Measurements from ENCODE around the gene CATSPERZ. TPM values are rescaled to one million over a fixed set of nuclear protein-coding genes. Genes with fewer than 3 reads are reported as not detected.

The CATSPERZ gene, protein sequence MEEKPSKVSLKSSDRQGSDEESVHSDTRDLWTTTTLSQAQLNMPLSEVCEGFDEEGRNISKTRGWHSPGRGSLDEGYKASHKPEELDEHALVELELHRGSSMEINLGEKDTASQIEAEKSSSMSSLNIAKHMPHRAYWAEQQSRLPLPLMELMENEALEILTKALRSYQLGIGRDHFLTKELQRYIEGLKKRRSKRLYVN
- not detected for total RNA-seq

DNA sequence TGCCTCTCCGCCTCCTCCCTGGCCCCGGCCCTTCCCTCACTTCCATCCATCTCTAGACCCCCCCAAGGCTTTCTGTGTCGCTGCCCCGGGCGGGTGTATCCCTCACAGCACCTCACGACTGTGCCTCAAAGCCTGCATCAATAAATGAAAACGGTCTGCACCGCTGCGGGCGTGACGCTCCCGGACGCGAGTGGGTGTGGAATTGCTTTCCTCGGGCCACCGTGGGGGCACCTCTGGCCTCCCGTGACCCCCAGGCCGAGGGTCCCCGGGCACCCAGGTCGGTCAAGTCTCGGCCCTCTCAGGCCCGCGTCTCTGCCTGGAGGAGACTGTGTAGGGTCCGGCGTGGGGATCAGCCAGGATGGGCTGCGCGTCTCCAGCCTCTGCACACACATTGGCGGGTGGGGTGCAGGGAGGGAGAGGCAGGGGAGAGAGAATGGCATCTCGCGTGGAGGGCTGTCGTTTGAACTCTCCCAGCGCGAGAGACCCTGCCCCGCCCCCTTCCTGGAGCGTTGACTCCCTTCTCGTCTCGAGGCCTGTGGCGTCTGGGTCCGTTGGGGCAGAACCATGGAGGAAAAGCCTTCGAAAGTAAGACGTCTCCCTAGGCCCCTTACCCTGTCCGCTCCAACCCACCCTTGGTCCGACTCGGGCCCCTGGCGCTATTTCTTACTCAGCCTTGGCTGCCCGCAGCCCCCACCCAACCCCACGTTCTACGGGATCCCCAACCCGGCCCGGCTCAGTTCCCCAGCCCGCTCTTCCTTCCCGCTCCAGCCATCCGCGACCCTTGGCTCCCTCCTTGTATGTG lies at the start of gene CATSPERZ:
Gene CATSPERZ, plus strand, starts transcription at position 512 of the 802 bp plus-strand sequence. Its CDS starts 53 bp downstream, at position 565.
- ChIA-PET CTCF (interaction anchor here (0.7 to 5.8 kb wide), 17 partner anchors 9 to 105 kb away, joined by 3 to 92 read pairs (median 5); partner anchors contain the start of genes BAD, DNAJC4, FERMT3 and GPR137), POLR2A (no interaction called here)
- DNase-seq = peak; percentile 20
- Mint-ChIP-seq H3K9me3 (no peaks in the 10 kb centered on the region), H3K4me1 (peaks cover 36% of the 10 kb centered on the region), H3K4me3 (peak within 1 kb of the TSS; percentile 53), H3K27me3 (peaks cover 59% of the 10 kb centered on the region), H3K36me3 (ENCODE audit: low read depth) (no peaks in the 10 kb centered on the region), H3K27ac (peak within 1 kb of the TSS; percentile 46)

DNA sequence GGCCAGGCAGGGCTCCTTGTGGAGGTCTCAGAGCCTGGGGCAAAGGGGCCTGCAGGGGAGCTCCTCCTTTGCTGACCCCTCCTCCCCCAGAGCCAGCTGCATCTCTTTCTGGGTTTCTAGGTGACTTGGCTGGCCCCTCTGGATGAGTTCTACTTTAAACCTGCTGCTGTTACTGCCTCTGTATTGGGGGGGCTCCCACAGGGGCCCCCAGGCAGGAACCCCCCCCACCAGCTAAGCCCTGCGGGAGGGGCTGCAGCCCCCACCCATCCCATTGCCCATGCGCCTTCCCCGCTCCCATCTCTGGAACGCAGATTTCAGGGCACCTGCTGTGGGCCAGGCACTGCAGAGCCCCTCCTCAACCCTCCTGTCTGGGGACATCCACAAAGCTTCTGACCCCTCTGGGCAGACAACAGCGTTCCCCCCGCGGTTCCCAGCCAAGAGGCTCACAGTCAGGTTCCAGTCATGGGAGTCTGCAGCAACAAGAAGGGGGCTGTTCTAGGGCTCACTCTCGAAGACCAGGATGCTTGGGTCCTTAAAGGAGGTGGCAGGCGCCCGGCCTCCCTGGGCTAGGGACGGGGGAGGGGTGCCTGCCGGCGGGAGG lies 49.6 kb upstream of the CATSPERZ start:
- ChIA-PET POLR2A (interaction anchor here (0.6 kb wide), 1 partner anchor 35 kb away, joined by 3 read pairs; the partner anchor contains the start of gene GPR137), CTCF (interaction anchor here (0.6 to 11.3 kb wide), 19 partner anchors 7 to 389 kb away, joined by 3 to 162 read pairs (median 6); partner anchors contain the start of genes BAD, CATSPERZ and FKBP2)
- Mint-ChIP-seq H3K27ac (no peak overlapping the region), H3K4me1 (peaks cover 25% of the 10 kb centered on the region), H3K9me3 (no peaks in the 10 kb centered on the region), H3K27me3 (no peaks in the 10 kb centered on the region), H3K4me3 (peak overlapping the region; percentile 78), H3K36me3 (ENCODE audit: low read depth) (no peaks in the 10 kb centered on the region)
- no peak for DNase-seq

DNA sequence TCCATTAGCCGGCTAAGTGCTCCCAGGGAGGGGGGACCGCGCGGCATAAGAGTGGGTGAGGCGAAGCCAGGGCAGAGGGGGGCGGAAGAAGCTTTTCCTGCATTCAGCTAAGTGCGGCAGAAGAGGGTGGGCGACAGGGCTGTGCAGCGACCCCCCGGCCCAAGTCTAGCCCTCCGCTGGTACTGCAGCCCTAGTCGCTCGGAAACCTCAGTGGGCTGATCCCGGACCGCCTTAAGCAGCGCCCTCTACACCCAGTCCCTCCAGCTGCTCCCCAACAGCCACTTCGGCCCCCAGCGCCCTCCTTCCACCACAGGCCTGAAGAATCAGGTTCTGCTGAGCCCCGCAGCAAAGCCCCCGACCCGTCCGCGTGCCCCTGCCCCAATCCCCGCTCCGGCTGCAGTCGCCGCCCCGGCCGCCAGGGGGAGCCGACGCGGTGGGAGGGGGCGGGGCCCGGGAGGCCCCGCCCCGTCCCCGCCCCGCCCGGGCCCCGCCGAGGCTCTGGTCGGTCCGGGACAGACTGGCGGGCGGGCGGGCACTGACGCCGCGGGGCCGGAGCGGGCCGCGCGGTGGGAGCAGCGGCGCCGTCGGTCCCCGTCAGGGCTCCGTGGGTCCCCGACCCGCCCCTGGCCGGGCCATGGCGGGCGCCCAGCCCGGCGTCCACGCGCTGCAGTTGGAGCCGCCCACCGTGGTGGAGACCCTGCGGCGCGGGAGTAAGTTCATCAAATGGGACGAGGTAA lies 49.0 kb upstream of the CATSPERZ start, which contains the start of gene PLCB3:
Gene PLCB3, plus strand, starts transcription at position 515 of the 737 bp plus-strand sequence. Its CDS starts 120 bp downstream, at position 635.
- H3K27ac Mint-ChIP-seq = peak within 1 kb of the TSS; percentile 62
- no peaks in the 10 kb centered on the region for H3K36me3 Mint-ChIP-seq (ENCODE audit: low read depth)
- peak; percentile 62 for DNase-seq
- H3K27me3 Mint-ChIP-seq = no peaks in the 10 kb centered on the region
- ChIA-PET CTCF (interaction anchor here (0.6 to 11.3 kb wide), 18 partner anchors 8 to 106 kb away, joined by 3 to 162 read pairs (median 7); partner anchors contain the start of genes BAD, CATSPERZ, FKBP2 and PRDX5), POLR2A (interaction anchor here (0.6 kb wide), 1 partner anchor 35 kb away, joined by 3 read pairs; the partner anchor contains the start of gene GPR137)
- H3K4me1 Mint-ChIP-seq = peaks cover 25% of the 10 kb centered on the region
- H3K9me3 Mint-ChIP-seq = no peaks in the 10 kb centered on the region
- peak within 1 kb of the TSS; percentile 82 for H3K4me3 Mint-ChIP-seq

DNA sequence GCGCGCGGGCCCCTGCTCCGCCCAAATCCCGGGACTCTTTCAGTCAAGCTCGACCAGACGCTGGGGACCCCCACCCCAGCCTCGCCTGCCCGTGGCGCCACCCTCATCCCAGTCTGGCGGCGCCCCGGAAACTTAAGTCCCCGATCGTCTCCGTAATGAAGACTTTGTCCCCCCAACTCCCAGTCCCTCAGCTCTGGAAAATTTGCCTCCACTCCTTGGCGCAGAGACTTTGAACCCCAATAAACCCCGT lies 48.5 kb upstream of the CATSPERZ start:
- H3K27ac Mint-ChIP-seq = peak overlapping the region; percentile 62
- no peaks in the 10 kb centered on the region for H3K9me3 Mint-ChIP-seq
- no peak for DNase-seq
- H3K4me3 Mint-ChIP-seq = peak overlapping the region; percentile 82
- ChIA-PET CTCF (interaction anchor here (1.0 to 11.3 kb wide), 13 partner anchors 9 to 105 kb away, joined by 3 to 162 read pairs (median 8); partner anchors contain the start of genes BAD, CATSPERZ, FKBP2 and PRDX5), POLR2A (no interaction called here)
- no peaks in the 10 kb centered on the region for H3K36me3 Mint-ChIP-seq (ENCODE audit: low read depth)
- no peaks in the 10 kb centered on the region for H3K27me3 Mint-ChIP-seq
- peaks cover 25% of the 10 kb centered on the region for H3K4me1 Mint-ChIP-seq

DNA sequence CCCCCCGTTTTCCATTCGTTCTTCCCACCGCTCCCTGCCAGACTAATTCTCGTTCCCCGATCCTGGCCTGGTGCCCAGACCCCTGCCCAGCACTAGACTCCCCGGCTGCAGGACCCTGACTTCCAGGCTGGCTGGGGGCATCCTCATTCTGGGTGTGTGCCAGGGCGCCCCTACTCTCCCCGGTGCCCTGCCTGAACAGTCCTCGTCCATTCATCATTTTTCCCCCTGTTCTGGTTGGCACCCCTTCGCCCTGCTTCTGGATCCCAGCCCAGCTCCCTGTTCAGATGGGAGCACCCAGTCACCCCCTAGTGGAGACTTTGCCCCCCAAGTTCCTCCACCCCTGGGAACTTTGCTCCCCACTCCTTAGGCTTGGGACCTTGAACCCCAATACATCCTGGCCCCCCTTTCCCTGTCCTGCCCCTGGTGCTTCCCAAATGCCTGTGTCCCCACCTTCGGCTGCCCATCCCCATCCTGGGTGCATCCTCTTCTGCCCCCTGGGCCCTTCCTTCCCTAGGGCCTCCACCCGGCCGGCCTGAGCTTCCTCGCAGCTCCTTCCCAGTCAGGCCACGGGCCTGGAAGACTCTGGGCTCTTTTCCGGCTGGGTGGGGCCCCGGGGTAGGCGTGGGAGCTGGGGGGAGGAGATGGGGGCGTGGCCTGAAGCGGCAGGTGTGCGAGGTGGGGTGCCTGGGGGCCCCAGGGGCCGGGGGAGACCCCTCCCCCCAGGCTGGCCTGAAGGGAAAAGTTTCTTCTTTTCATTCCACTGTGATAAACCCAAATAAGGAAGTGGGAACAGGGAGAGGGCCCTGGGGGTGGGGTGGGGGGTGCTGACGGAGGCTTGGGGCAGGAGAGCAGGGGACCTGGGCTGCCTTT lies 47.9 kb upstream of the CATSPERZ start:
- Mint-ChIP-seq H3K4me3 (peak overlapping the region; percentile 82), H3K4me1 (peaks cover 21% of the 10 kb centered on the region), H3K27ac (peak overlapping the region; percentile 62), H3K36me3 (ENCODE audit: low read depth) (no peaks in the 10 kb centered on the region), H3K9me3 (no peaks in the 10 kb centered on the region), H3K27me3 (no peaks in the 10 kb centered on the region)
- ChIA-PET CTCF (interaction anchor here (0.6 to 11.3 kb wide), 13 partner anchors 9 to 1861 kb away, joined by 3 to 162 read pairs (median 7); partner anchors contain the start of genes CATSPERZ, FKBP2, PRDX5 and TRMT112), POLR2A (no interaction called here)
- no peak for DNase-seq

DNA sequence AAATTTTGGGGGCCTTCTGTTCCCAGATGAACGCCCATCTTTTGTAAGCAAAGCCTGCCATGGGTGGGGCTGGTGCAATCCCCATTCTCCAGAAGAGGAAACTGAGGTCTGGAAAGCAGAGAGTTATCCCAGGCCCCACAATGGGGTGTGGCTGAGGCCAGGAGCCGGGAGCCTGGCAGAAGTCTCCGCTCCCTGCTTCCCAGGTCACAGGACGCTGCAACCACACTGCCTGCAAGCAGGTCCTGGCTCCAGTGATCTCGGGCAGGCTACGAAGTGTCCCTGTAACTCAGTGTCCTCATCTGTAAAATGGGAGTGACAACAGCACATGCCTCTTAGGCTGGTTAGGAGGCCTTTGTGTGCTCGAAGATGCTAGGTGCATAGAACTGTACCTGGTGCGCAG lies 47.1 kb upstream of the CATSPERZ start:
- no peak overlapping the region for H3K27ac Mint-ChIP-seq
- ChIA-PET CTCF (interaction anchor here (1.0 to 11.3 kb wide), 6 partner anchors 10 to 46 kb away, joined by 3 to 162 read pairs (median 12); partner anchors contain the start of gene FERMT3), POLR2A (no interaction called here)
- H3K27me3 Mint-ChIP-seq = no peaks in the 10 kb centered on the region
- H3K36me3 Mint-ChIP-seq (ENCODE audit: low read depth) = no peaks in the 10 kb centered on the region
- no peaks in the 10 kb centered on the region for H3K9me3 Mint-ChIP-seq
- no peak for DNase-seq
- peak overlapping the region; percentile 3 for H3K4me3 Mint-ChIP-seq
- peaks cover 17% of the 10 kb centered on the region for H3K4me1 Mint-ChIP-seq

DNA sequence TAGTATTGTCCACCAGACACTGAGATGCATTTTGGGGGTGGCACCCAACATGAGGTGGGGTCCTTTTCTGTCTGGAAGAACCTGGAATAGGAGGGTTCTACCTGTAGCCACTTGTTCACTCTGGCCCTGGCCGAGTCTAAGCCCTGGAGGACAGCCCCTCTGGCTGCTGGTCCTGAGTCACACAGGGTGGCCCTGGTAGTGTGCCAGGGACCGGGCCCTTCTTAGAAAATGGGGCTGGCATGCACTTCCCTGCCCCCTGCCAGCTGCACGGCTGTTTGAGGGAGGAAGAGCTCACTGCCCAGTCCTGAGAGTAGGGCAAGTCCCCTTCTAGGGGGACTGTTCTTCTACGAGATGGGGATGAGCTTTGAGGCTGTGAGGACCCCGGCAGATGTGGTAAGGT lies 46.7 kb upstream of the CATSPERZ start:
- Mint-ChIP-seq H3K4me1 (peaks cover 16% of the 10 kb centered on the region), H3K36me3 (ENCODE audit: low read depth) (no peaks in the 10 kb centered on the region), H3K27ac (no peak overlapping the region), H3K9me3 (no peaks in the 10 kb centered on the region), H3K4me3 (peak overlapping the region; percentile 3), H3K27me3 (no peaks in the 10 kb centered on the region)
- ChIA-PET CTCF (interaction anchor here (0.6 to 3.5 kb wide), 6 partner anchors 10 to 47 kb away, joined by 3 to 12 read pairs (median 3); partner anchors contain the start of genes FERMT3, NUDT22 and TRPT1), POLR2A (interaction anchor here (0.7 kb wide), 1 partner anchor 30 kb away, joined by 3 read pairs; no protein-coding TSS in a partner anchor)
- no peak for DNase-seq

DNA sequence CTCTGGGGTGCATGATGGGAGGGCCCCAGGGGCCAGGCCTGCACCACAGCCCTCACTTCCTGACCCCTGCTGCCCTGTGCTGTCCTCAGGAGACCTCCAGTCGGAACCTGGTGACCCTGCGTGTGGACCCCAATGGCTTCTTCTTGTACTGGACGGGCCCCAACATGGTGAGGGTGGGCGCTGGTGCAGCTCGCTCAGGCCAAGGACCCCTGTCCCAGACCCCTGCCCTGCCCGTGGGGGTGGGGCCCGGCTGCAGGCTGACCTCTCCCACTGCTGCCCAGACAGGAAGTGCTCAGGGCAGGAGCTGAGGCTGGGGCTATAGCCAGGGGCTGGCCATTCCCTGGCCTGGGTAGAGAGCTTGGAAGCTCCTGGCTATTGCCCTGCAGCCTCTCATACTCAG lies 45.8 kb upstream of the CATSPERZ start:
- ChIA-PET CTCF (interaction anchor here (0.9 to 3.5 kb wide), 5 partner anchors 10 to 50 kb away, joined by 3 to 12 read pairs (median 4); partner anchors contain the start of genes FERMT3, NUDT22 and TRPT1), POLR2A (no interaction called here)
- Mint-ChIP-seq H3K27me3 (no peaks in the 10 kb centered on the region), H3K27ac (no peak overlapping the region), H3K36me3 (ENCODE audit: low read depth) (peaks cover 2% of the 10 kb centered on the region), H3K9me3 (no peaks in the 10 kb centered on the region), H3K4me3 (no peak overlapping the region), H3K4me1 (peaks cover 15% of the 10 kb centered on the region)
- DNase-seq = no peak

DNA sequence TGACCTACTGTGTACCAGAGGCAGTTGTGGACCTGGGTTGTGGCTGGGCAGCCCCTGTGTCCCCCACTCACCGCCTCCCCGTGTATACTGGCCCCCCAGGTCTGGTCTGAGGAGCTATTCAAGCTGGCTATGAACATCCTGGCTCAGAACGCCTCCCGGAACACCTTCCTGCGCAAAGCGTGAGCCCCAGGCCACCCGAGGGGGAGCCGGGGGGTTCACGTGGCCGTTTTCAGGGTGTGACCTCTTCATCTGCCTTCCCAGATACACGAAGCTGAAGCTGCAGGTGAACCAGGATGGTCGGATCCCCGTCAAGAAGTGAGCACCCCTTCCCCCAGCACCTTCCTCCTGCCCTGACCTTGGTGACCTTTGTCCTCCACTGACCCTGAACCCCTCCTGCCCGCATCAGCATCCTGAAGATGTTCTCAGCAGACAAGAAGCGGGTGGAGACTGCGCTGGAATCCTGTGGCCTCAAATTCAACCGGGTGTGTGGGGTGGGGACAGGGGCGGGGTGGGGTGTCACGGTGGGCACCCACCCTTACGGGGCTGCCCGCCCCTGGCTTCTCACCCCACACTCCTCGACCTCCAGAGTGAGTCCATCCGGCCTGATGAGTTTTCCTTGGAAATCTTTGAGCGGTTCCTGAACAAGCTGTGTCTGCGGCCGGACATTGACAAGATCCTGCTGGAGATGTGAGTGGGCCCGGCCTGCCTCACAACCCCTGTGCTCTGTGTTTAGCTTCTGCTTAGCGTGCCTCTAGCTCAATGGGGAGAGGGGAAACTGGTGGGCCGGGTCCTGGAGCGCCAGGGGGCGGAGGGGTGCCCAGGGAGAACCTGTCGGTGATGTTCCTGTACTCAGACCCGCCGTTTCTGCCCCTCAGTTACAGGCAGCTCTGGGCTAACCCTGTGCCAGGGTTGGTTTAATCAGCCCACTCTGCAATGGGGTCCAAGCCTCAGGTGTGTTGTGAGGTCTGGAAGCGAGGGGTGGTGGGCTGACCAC lies 44.7 kb upstream of the CATSPERZ start:
- peaks cover 10% of the 10 kb centered on the region for H3K36me3 Mint-ChIP-seq (ENCODE audit: low read depth)
- no peak overlapping the region for H3K27ac Mint-ChIP-seq
- CTCF ChIA-PET = interaction anchor here (0.9 to 3.5 kb wide), 8 partner anchors 9 to 52 kb away, joined by 3 to 14 read pairs (median 4); partner anchors contain the start of gene FKBP2
- DNase-seq = no peak
- no peaks in the 10 kb centered on the region for H3K27me3 Mint-ChIP-seq
- H3K4me3 Mint-ChIP-seq = no peak overlapping the region
- H3K9me3 Mint-ChIP-seq = no peaks in the 10 kb centered on the region
- peaks cover 17% of the 10 kb centered on the region for H3K4me1 Mint-ChIP-seq
- POLR2A ChIA-PET = no interaction called here

DNA sequence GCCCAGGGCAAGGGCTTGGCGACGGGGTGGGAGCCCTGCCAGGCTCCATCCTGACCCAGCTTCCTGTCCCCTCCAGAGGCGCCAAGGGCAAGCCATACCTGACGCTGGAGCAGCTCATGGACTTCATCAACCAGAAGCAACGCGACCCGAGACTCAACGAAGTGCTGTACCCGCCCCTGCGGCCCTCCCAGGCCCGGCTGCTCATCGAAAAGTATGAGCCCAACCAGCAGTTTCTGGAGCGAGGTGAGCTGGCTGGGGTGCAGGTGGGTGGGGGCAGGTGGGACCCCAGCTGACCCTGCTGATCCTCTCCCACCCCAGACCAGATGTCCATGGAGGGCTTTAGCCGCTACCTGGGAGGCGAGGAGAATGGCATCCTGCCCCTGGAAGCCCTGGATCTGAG lies 43.9 kb upstream of the CATSPERZ start:
- Mint-ChIP-seq H3K9me3 (no peaks in the 10 kb centered on the region), H3K27ac (no peak overlapping the region), H3K4me1 (peaks cover 15% of the 10 kb centered on the region), H3K4me3 (no peak overlapping the region), H3K36me3 (ENCODE audit: low read depth) (peaks cover 10% of the 10 kb centered on the region), H3K27me3 (no peaks in the 10 kb centered on the region)
- ChIA-PET POLR2A (no interaction called here), CTCF (interaction anchor here (1.4 to 3.5 kb wide), 5 partner anchors 8 to 52 kb away, joined by 3 to 14 read pairs (median 4); partner anchors contain the start of gene FKBP2)
- DNase-seq = no peak

Measured in activated CD4-positive, alpha-beta T cell treated with anti-CD3 and anti-CD28 coated beads, Interleukin-2, amount 10 ng/mL, durations not matched to agents 7 days and 5 days (primary cell).